HEK293T (cell line): ENCODE results near the gene F13A1.

Experiments used
- CTCF ChIA-PET: fragments of 350-600 bp; formaldehyde crosslinking; extraction: SDS; loops from one replicate; lab custom pipeline; 2021; ENCODE audit warnings: antibody characterized with exemption, inconsistent platforms; lab: Yijun Ruan, JAX
- POLR2A ChIA-PET: fragments of 350-600 bp; formaldehyde crosslinking; extraction: SDS; loops from one replicate; lab custom pipeline; 2020; ENCODE audit warnings: antibody characterized with exemption, inconsistent platforms; lab: Yijun Ruan, JAX
- DNase-seq: peaks from one replicate; pipeline ENCODE4 v3.0.0; 2012; ENCODE audit warnings: mixed read lengths; ENCODE audit errors: extremely low spot score
- ARNT ChIP-seq: fragments of 450-650 bp; IDR thresholded peaks from 2 replicates; pipeline ENCODE4 v1.6.1; 2017; ENCODE audit warnings: mild to moderate bottlenecking
- BHLHE40 ChIP-seq: fragments of 450-650 bp; IDR thresholded peaks from 2 replicates; pipeline ENCODE4 v1.6.1; 2016; ENCODE audit warnings: mild to moderate bottlenecking, moderate library complexity, borderline replicate concordance
- CTBP1 ChIP-seq: fragments of 450-650 bp; IDR thresholded peaks from 2 replicates; pipeline ENCODE4 v1.6.1; 2016; ENCODE audit warnings: borderline replicate concordance
- ELF4 ChIP-seq: fragments of 450-650 bp; IDR thresholded peaks from 2 replicates; pipeline ENCODE4 v1.6.1; 2017; ENCODE audit warnings: antibody characterized with exemption
- FOXA1 ChIP-seq: fragments of 450-650 bp; IDR thresholded peaks from 2 replicates; pipeline ENCODE4 v1.6.1; 2016; ENCODE audit warnings: mild to moderate bottlenecking
- FOXK2 ChIP-seq: fragments of 450-650 bp; IDR thresholded peaks from 2 replicates; pipeline ENCODE4 v1.6.1; 2016; ENCODE audit warnings: mild to moderate bottlenecking
- FOXM1 ChIP-seq: fragments of 450-650 bp; IDR thresholded peaks from 2 replicates; pipeline ENCODE4 v1.6.1; 2017; ENCODE audit warnings: mild to moderate bottlenecking, borderline replicate concordance
- HDGF ChIP-seq: fragments of 450-650 bp; IDR thresholded peaks from 2 replicates; pipeline ENCODE4 v1.6.1; 2017; ENCODE audit warnings: antibody characterized with exemption, borderline replicate concordance
- L3MBTL2 ChIP-seq: fragments of 450-650 bp; conservative IDR thresholded peaks from 2 replicates; pipeline ENCODE4 v1.6.1; 2016; ENCODE audit warnings: mild to moderate bottlenecking
- LEF1 ChIP-seq: fragments of 450-650 bp; IDR thresholded peaks from 2 replicates; pipeline ENCODE4 v1.6.1; 2017; ENCODE audit warnings: mild to moderate bottlenecking, borderline replicate concordance
- NFRKB ChIP-seq: fragments of 450-650 bp; IDR thresholded peaks from 2 replicates; pipeline ENCODE4 v1.6.1; 2016; ENCODE audit warnings: mild to moderate bottlenecking, moderate library complexity
- SP1 ChIP-seq: fragments of 450-650 bp; IDR thresholded peaks from 2 replicates; pipeline ENCODE4 v1.6.1; 2017
- SUZ12 ChIP-seq: fragments of 450-650 bp; IDR thresholded peaks from 2 replicates; pipeline ENCODE4 v1.6.1; 2016; ENCODE audit warnings: mild to moderate bottlenecking
- TARDBP ChIP-seq: fragments of 450-650 bp; IDR thresholded peaks from 2 replicates; pipeline ENCODE4 v1.6.1; 2016
- ZNF384 ChIP-seq: fragments of 450-650 bp; IDR thresholded peaks from 2 replicates; pipeline ENCODE4 v1.6.1; 2016
- TF ChIP-seq, protein P1 (sequence below): fragments of 450-650 bp; IDR thresholded peaks from 2 replicates; pipeline ENCODE4 v1.6.1; 2016

The F13A1 gene

DNA sequence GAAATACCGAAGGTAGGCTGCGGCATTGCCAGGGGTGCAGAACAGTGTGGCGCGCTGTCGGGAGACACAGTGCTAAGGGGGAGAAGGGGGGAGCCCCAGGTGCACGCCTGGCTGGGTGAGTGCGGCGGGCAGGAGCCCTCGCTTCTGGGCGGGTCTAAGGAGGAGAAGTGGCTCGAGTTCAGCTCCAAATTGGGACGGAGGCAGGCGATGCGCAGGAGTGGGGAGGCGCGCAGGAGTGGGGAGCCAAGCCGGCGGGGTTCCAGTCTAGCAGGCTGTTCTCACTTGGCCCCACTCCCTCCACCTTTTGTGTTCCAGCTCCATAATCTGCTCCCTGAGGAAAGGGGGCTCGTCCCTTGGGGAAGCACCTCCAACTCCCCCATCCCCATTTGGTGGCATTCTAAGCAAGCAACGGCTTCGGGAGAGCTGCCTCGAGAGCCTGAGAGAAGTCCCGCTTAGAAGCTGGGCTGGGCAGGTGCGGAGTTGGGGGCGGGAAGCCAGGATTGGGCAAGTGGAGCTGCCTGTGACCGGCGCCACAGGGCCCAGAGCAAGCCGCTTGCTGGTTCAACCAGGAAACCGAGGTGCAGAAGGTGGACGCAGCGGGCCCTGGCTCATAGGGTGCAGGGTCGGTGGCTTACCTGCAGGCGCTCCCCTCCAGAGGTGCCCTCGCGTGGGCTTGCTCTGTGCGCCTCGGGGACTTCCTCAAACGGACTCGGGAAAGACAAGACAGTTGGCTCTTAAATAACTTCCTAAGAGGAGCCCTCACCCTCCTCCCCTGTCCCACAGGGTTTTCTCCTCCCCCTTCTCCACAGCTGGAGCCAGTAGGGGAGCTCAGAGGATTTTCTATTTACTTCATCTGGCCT, at the start of gene F13A1:
Gene F13A1 (minus strand): TSS at position 711 of the 860 bp plus-strand sequence. CDS start 1,998 bp downstream, outside the sequence.
- TF ChIP-seq FOXM1 (no peak), HDGF (no peak), SUZ12 (no peak), FOXA1 (no peak), CTBP1 (no peak), FOXK2 (no peak), SP1 (no peak), ELF4 (no peak), L3MBTL2 (no peak), BHLHE40 (no peak), TARDBP (no peak), ARNT (no peak)
- TF ChIP-seq, protein P1, sequence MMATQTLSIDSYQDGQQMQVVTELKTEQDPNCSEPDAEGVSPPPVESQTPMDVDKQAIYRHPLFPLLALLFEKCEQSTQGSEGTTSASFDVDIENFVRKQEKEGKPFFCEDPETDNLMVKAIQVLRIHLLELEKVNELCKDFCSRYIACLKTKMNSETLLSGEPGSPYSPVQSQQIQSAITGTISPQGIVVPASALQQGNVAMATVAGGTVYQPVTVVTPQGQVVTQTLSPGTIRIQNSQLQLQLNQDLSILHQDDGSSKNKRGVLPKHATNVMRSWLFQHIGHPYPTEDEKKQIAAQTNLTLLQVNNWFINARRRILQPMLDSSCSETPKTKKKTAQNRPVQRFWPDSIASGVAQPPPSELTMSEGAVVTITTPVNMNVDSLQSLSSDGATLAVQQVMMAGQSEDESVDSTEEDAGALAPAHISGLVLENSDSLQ, result no peak
- POLR2A ChIA-PET, result no interaction called here
- DNase-seq, result no peak
- CTCF ChIA-PET, result no interaction called here

DNA sequence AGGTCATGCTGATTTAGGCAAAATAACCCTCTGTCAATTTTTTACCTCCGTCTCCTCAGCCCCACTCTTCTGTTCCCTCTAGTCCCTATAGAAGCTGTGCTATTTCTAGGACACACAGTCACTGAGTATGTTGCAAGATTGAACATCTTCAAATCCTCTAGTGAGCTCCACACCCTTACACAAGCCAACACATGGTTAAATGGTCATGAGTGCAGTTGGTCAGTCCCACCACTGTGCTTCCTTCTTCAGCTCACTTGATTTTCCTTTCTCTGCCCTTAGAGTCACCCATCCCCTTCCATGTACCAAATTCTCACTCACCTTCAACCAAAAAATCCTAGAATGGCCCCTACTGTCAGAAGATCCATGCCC, 48.2 kb upstream of the F13A1 start:
- POLR2A ChIA-PET, result no interaction called here
- TF ChIP-seq ELF4, result no peak
- TF ChIP-seq BHLHE40, result no peak
- TF ChIP-seq NFRKB, result no peak
- TF ChIP-seq CTBP1, result no peak
- CTCF ChIA-PET, result no interaction called here
- DNase-seq, result no peak

DNA sequence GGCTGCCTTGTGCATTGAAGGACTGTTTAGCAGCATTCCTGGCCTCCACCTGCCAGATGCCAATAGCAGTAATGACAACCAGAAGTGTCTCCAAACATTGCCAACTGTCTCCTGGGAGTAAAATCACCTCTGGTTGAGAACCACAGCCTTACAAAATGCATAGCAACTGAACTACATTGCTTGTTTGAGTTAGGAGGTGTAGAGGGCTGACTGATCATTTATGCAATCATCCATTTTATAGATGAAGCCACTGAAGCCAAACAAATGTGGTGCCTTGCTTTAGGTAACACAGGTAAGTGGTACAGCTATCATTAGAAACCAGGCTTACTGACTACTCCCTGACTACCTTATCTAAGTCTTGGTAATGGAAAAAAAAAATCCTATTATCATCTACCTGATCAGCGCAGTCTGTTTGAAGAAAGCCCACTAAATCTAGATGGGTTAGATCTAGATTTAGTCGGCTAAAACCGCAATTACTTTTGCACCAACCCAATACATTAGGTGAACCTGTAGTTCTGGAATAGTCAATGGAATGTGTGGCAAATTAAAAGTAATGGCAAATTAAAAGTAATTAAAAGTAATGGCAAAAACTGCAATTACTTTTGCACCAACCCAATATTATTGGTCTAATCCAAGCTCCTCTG, 47.7 kb upstream of the F13A1 start:
- DNase-seq, result no peak
- POLR2A ChIA-PET, result no interaction called here
- no peak for TF ChIP-seq L3MBTL2
- peak; percentile 66 for TF ChIP-seq ELF4
- CTCF ChIA-PET, result no interaction called here

DNA sequence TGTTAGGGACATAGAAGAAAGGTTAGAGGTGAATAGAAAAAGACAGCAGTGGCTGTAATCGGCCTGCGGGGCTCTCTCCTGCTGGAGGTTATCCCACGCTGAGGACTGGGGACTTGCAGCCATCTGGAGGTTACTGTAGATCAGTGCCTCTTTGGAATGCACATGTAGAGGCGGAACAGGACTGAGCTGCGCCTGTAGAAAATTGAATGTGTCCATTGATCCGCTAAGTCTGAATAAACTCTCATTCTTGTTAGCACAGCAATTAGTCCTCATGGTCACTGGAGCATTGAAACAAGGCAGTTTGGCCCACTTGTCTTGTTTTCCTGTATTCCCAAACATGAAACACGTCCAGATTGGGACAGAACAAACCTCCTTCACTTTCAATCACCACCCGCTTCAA, 46.3 kb upstream of the F13A1 start:
- CTCF ChIA-PET, result no interaction called here
- no peak for DNase-seq
- TF ChIP-seq FOXK2, result no peak
- TF ChIP-seq ARNT, result no peak
- no peak for TF ChIP-seq LEF1
- TF ChIP-seq, protein P1, result no peak
- no peak for TF ChIP-seq BHLHE40
- no peak for TF ChIP-seq CTBP1
- TF ChIP-seq NFRKB, result no peak
- POLR2A ChIA-PET, result no interaction called here

DNA sequence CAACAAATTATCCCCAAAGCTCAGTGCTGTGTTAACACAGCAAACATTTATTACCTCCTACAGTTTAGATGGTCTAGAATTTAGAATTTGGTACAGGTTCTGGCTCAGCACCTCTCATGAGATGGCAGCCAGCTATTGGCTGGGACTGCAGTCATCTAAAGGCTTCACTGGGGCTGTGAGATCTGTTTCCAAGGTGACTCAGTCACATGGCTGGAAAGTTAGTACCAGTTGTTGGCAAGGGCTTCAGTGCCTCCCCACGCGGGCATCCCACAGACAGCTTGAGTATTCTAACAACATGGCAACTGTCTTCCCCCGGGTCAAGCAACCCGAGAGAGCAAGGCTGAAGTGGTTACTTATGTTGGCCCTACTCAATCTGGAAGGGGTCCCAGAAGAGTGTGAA, 44.8 kb upstream of the F13A1 start:
- ChIA-PET POLR2A (no interaction called here), CTCF (no interaction called here)
- no peak for TF ChIP-seq ZNF384
- TF ChIP-seq FOXA1, result no peak
- TF ChIP-seq CTBP1, result no peak
- no peak for TF ChIP-seq ARNT
- TF ChIP-seq TARDBP, result no peak
- TF ChIP-seq L3MBTL2, result no peak
- TF ChIP-seq ELF4, result no peak
- no peak for TF ChIP-seq LEF1
- no peak for TF ChIP-seq BHLHE40
- TF ChIP-seq, protein P1, result no peak
- no peak for DNase-seq

DNA sequence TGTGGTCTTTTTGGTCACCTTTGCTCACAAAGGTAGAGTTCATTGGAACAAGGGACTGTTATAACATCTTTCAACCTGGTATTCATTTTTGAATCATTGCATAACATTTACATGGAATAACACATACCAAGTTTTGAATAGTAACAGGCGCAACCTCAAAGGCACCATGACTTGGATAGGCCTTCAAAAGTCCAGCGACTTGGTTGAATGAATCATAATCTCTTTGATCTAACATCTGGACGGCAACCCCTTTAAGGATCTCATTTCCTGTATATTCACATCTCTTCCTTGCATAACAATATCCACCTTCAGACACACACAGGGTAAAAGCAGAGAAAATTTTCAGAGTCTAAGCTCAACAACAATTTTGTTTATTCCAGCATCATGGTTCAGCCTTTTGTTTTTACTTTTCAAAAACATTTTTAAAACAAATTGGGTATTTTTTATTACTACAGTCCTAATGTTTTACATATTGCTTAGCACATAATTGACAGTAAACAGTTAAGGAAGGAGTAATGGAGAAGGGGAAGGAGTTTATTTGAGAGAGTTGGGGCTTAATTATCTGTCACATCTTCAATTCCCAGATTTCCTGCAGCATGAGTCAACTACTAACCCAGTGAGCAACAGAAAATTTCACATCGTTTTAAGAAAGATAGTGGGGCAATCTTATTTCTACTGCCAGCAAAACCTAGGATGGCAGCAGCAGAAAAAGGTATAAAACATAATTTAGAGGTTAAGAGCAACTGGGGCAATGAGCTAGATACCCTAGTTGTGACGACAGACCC, 41.8 kb upstream of the F13A1 start:
- TF ChIP-seq, protein P1, result no peak
- TF ChIP-seq FOXM1 (no peak), ELF4 (no peak), NFRKB (no peak), SUZ12 (no peak), ZNF384 (no peak), ARNT (no peak)
- DNase-seq, result no peak
- ChIA-PET POLR2A (no interaction called here), CTCF (no interaction called here)
